Sigmoid colon (tissue), 7 donors: ENCODE results near the gene PER3. TPM values are rescaled to one million over a fixed set of nuclear protein-coding genes. Genes with fewer than 3 reads are reported as not detected.

Experiments used
- DNase-seq: peaks from one replicate; pipeline ENCODE4 v3.0.0-alpha.2; 2019
- H3K27ac ChIP-seq, 4 donors: fragments of 200-600 bp; sonication (generic); one replicate each; pipeline ENCODE4 v1.5.1; 2016 to 2019; ENCODE audit warnings: mild to moderate bottlenecking in 1 of 4
- H3K27me3 ChIP-seq, 3 donors: fragments of 200-600 bp; sonication (generic); one replicate each; pipeline ENCODE4 v1.5.1; 2019; ENCODE audit warnings: mild to moderate bottlenecking in 1 of 3
- H3K36me3 ChIP-seq, 4 donors: fragments of 200-600 bp; sonication (generic); one replicate each; pipeline ENCODE4 v1.5.1; 2016 to 2019
- H3K4me1 ChIP-seq, 4 donors: fragments of 200-600 bp; sonication (generic); one replicate each; pipeline ENCODE4 v1.5.1; 2017 to 2019
- H3K4me3 ChIP-seq, 4 donors: fragments of 200-600 bp; sonication (generic); one replicate each; pipeline ENCODE4 v1.5.1; 2017 to 2019; ENCODE audit warnings: mild to moderate bottlenecking in 2 of 4, moderate library complexity in 1 of 4
- H3K9me3 ChIP-seq, 4 donors: fragments of 200-600 bp in 3 of 4; sonication (generic) in 3 of 4; one replicate each; pipeline versions ENCODE4 v1.5.1 to v1.6.1; 2013 to 2019
- CTCF ChIP-seq, 4 experiments: fragments of 450-650 bp in 3 of 4; fragments of 200-600 bp in 1 of 4; IDR thresholded peaks; one replicate each; pipeline ENCODE4 v1.5.1; 2016 to 2019; ENCODE audit warnings: antibody characterized with exemption in 4 of 4, mild to moderate bottlenecking in 3 of 4, moderate library complexity in 2 of 4
- EP300 ChIP-seq, 4 donors: sonication (generic); formaldehyde crosslinking; IDR thresholded peaks; one replicate each; pipeline ENCODE4 v1.6.1; 2017; ENCODE audit warnings: antibody characterized with exemption in 4 of 4
- POLR2A ChIP-seq, 2 donors: fragments of 450-650 bp; IDR thresholded peaks; one replicate each; pipeline ENCODE4 v1.6.1; 2016; ENCODE audit warnings: antibody characterized with exemption in 2 of 2, mild to moderate bottlenecking in 2 of 2, moderate library complexity in 2 of 2
- POLR2AphosphoS5 ChIP-seq, 4 donors: sonication (generic); formaldehyde crosslinking; IDR thresholded peaks; one replicate each; pipeline ENCODE4 v1.6.1; 2017; ENCODE audit warnings: antibody characterized with exemption in 4 of 4
- WGBS, 2 donors: extraction: QIAGEN DNeasy Blood & Tissue Kit; methylation state at CpG; one replicate each; pipeline ENCODE4 v1.1.7; 2013; 5-methylcytosine and 5-hydroxymethylcytosine counted together
- intact Hi-C: fragments of 100-400 bp; cut with DNase I; formaldehyde crosslinking; loops from one replicate; pipeline ENCODE4 v1.15.1; 2023
- polyA plus RNA-seq, 3 donors: library from polyadenylated mRNA; stranded (reverse); fragments of 200-250 nt; gene quantifications; one replicate each; pipeline ENCODE4 v1.2.3, GENCODE V29; 2013
- total RNA-seq, 4 donors: library from RNA; depleted of rRNA; stranded (reverse); fragments of >200 nt; gene quantifications; one replicate each; pipeline ENCODE4 v1.1.0, GENCODE V29; 2016
- donor health status: healthy with polysubstance abuse.
- donor health status: Bipolar disorder and iron deficiency.
- donor health status: healthy.

The PER3 gene
- total and polyA plus RNA-seq, 7 donors: 2.1 to 57.1 (median 36.1) TPM

GRCh38 chr1:7805460-7805859 is 21.4 kb downstream of the PER3 start:
- TF ChIP-seq POLR2AphosphoS5 (IDR thresholded peaks at IDR 0.05): no peak
- no peak for TF ChIP-seq POLR2A (IDR thresholded peaks at IDR 0.05)
- no peak for DNase-seq
- H3K4me3 ChIP-seq: no peak overlapping the region
- peaks cover 32 to 95% (median 60%) of the 10 kb centered on the region in 4 donors for H3K36me3 ChIP-seq
- H3K4me1 ChIP-seq: no peaks in the 10 kb centered on the region
- no peak overlapping the region for H3K27ac ChIP-seq
- 93 to 94% methylated on average over 9 of the region's 9 CpGs for WGBS, 2 donors
- intact Hi-C loops: no loop called here
- no peaks in the 10 kb centered on the region for H3K9me3 ChIP-seq
- H3K27me3 ChIP-seq: no peaks in the 10 kb centered on the region

GRCh38 chr1:7808253-7808844 is 24.3 kb downstream of the PER3 start:
- intact Hi-C loops: no loop called here

GRCh38 chr1:7809742-7810141 is 25.7 kb downstream of the PER3 start:
- no peaks in the 10 kb centered on the region for H3K4me1 ChIP-seq
- 96 to 97% methylated on average over 13 of the region's 13 CpGs for WGBS, 2 donors
- H3K36me3 ChIP-seq: peaks cover 29 to 95% (median 59%) of the 10 kb centered on the region in 4 donors
- DNase-seq: no peak
- H3K9me3 ChIP-seq: peaks cover 0 to 11% (median 0%) of the 10 kb centered on the region in 4 donors
- intact Hi-C loops: no loop called here
- H3K4me3 ChIP-seq: no peak overlapping the region
- H3K27ac ChIP-seq: no peak overlapping the region
- no peaks in the 10 kb centered on the region for H3K27me3 ChIP-seq
- TF ChIP-seq POLR2AphosphoS5 (IDR thresholded peaks at IDR 0.05): no peak
- TF ChIP-seq POLR2A (IDR thresholded peaks at IDR 0.05): no peak
- TF ChIP-seq CTCF (IDR thresholded peaks at IDR 0.05): no peak
- TF ChIP-seq EP300 (IDR thresholded peaks at IDR 0.05): no peak

More at GRCh38 chr1:7808253-7808844, 24.3 kb downstream of the PER3 start:
- H3K4me1 ChIP-seq: no peaks in the 10 kb centered on the region
- H3K36me3 ChIP-seq: peaks cover 21 to 95% (median 60%) of the 10 kb centered on the region in 4 donors
- H3K27me3 ChIP-seq: no peaks in the 10 kb centered on the region
- 8 to 20% methylated on average over 1 of the region's 1 CpG for WGBS, 2 donors
- H3K4me3 ChIP-seq: no peak overlapping the region
- DNase-seq: no peak
- TF ChIP-seq CTCF (IDR thresholded peaks at IDR 0.05) (peak in 3 of 4 experiments; percentile 17 to 41 (median 31)), POLR2A (IDR thresholded peaks at IDR 0.05) (no peak)
- peaks cover 0 to 4% (median 0%) of the 10 kb centered on the region in 4 donors for H3K9me3 ChIP-seq
- no peak overlapping the region for H3K27ac ChIP-seq

- H3K27ac ChIP-seq: no peak overlapping the region
- TF ChIP-seq EP300 (IDR thresholded peaks at IDR 0.05) (no peak), POLR2A (IDR thresholded peaks at IDR 0.05) (no peak), POLR2AphosphoS5 (IDR thresholded peaks at IDR 0.05) (no peak), CTCF (IDR thresholded peaks at IDR 0.05) (no peak)
- peaks cover 0 to 11% (median 0%) of the 10 kb centered on the region in 4 donors for H3K9me3 ChIP-seq
- no peaks in the 10 kb centered on the region for H3K27me3 ChIP-seq
- peaks cover 26 to 94% (median 53%) of the 10 kb centered on the region in 4 donors for H3K36me3 ChIP-seq
- no peak for DNase-seq
- 87 to 91% methylated on average over 7 of the region's 7 CpGs for WGBS, 2 donors
- no peaks in the 10 kb centered on the region for H3K4me1 ChIP-seq
- H3K4me3 ChIP-seq: no peak overlapping the region
- intact Hi-C loops: no loop called here
Observed at GRCh38 chr1:7810395-7810794, 26.3 kb downstream of the PER3 start.

- Histone ChIP-seq H3K4me1 (no peaks in the 10 kb centered on the region), H3K4me3 (no peak overlapping the region), H3K27me3 (no peaks in the 10 kb centered on the region), H3K9me3 (peaks cover 0 to 11% (median 0%) of the 10 kb centered on the region in 4 donors), H3K27ac (no peak overlapping the region), H3K36me3 (peaks cover 16 to 85% (median 44%) of the 10 kb centered on the region in 4 donors)
- no peak for TF ChIP-seq EP300 (IDR thresholded peaks at IDR 0.05)
- no peak for TF ChIP-seq POLR2A (IDR thresholded peaks at IDR 0.05)
- TF ChIP-seq CTCF (IDR thresholded peaks at IDR 0.05): no peak
- no peak for TF ChIP-seq POLR2AphosphoS5 (IDR thresholded peaks at IDR 0.05)
- 92 to 94% methylated on average over 6 of the region's 6 CpGs for WGBS, 2 donors
- no peak for DNase-seq
- intact Hi-C loops: no loop called here
Observed at GRCh38 chr1:7811476-7811875, 27.4 kb downstream of the PER3 start.
